Keratinocyte (primary cell): ENCODE data around the gene KCNJ13. TPM values are rescaled to one million over a fixed set of nuclear protein-coding genes. Genes with fewer than 3 reads are reported as not detected.

Source experiments
- DNase-seq: peaks from one replicate; pipeline ENCODE4 v3.0.0-alpha.2; 2011; ENCODE audit warnings: low read depth, missing footprints, low spot score
- FAIRE-seq: peaks from 2 replicates; lab custom pipeline; 2011; peaks lifted over from hg19 to GRCh38; lab: Jason Lieb, UNC
- H2AFZ ChIP-seq: 2 replicates; pipeline ENCODE4 v1.6.0; 2012; ENCODE audit warnings: low read length, control low read depth, inconsistent platforms; ENCODE audit not compliant: control insufficient read depth
- H3K27ac ChIP-seq: 2 replicates; pipeline ENCODE4 v1.5.1; 2011; ENCODE audit warnings: low read length; ENCODE audit not compliant: control insufficient read depth, insufficient read depth
- H3K27me3 ChIP-seq: 3 replicates; pipeline ENCODE4 v1.6.0; 2011; ENCODE audit warnings: low read length; ENCODE audit not compliant: control insufficient read depth, insufficient read depth; ENCODE audit errors: extremely low read depth
- H3K36me3 ChIP-seq, 2 experiments: 2 replicates in 1 of 2; 3 replicates in 1 of 2; pipeline ENCODE4 v1.5.1; 2011; ENCODE audit warnings: low read length in 2 of 2, mild to moderate bottlenecking in 1 of 2; ENCODE audit not compliant: control insufficient read depth in 2 of 2, insufficient read depth in 2 of 2; ENCODE audit errors: extremely low read depth in 1 of 2
- H3K4me1 ChIP-seq: 3 replicates; pipeline ENCODE4 v1.5.1; 2011; ENCODE audit warnings: low read length; ENCODE audit not compliant: control insufficient read depth, insufficient read depth; ENCODE audit errors: extremely low read depth
- H3K4me2 ChIP-seq: 3 replicates; pipeline ENCODE4 v1.6.0; 2011; ENCODE audit warnings: low read depth, low read length; ENCODE audit not compliant: control insufficient read depth, insufficient read depth; ENCODE audit errors: extremely low read depth
- H3K4me3 ChIP-seq, 3 experiments: fragments of 200-600 bp in 1 of 3; sonication (generic) in 1 of 3; 2 replicates in 2 of 3; 3 replicates in 1 of 3; pipeline ENCODE4 v1.5.1; 2011 to 2016; ENCODE audit warnings: low read length in 3 of 3, mild to moderate bottlenecking in 3 of 3, control low read depth in 2 of 3, inconsistent platforms in 1 of 3, low read depth in 1 of 3, mixed read lengths in 1 of 3, mixed run types in 1 of 3, moderate library complexity in 1 of 3; ENCODE audit not compliant: control insufficient read depth in 2 of 3, insufficient read depth in 2 of 3; ENCODE audit errors: extremely low read depth in 1 of 3
- H3K79me2 ChIP-seq: 2 replicates; pipeline ENCODE4 v1.6.0; 2012; ENCODE audit warnings: low read length; ENCODE audit not compliant: control insufficient read depth, insufficient read depth
- H3K9ac ChIP-seq: 3 replicates; pipeline ENCODE4 v1.6.0; 2011; ENCODE audit warnings: low read length; ENCODE audit not compliant: control insufficient read depth, insufficient read depth; ENCODE audit errors: extremely low read depth
- H3K9me1 ChIP-seq: 3 replicates; pipeline ENCODE4 v1.6.0; 2011; ENCODE audit warnings: low read length; ENCODE audit not compliant: control insufficient read depth, insufficient read depth; ENCODE audit errors: extremely low read depth
- H3K9me3 ChIP-seq: 2 replicates; pipeline ENCODE4 v1.5.1; 2012; ENCODE audit warnings: low read depth, low read length; ENCODE audit not compliant: control insufficient read depth
- H4K20me1 ChIP-seq: 3 replicates; pipeline ENCODE4 v1.6.0; 2011; ENCODE audit warnings: low read length; ENCODE audit not compliant: control insufficient read depth, insufficient read depth; ENCODE audit errors: extremely low read depth
- CTCF ChIP-seq, 3 experiments: IDR thresholded peaks in 1 of 3; conservative IDR thresholded peaks in 1 of 3; optimal IDR thresholded peaks in 1 of 3; 2 replicates in 2 of 3; 3 replicates in 1 of 3; pipeline versions ENCODE3 to v1.5.1; 2011; ENCODE audit warnings: low read length in 3 of 3, mild to moderate bottlenecking in 3 of 3, moderate library complexity in 2 of 3, control low read depth in 1 of 3, inconsistent platforms in 1 of 3; ENCODE audit not compliant: insufficient read depth in 2 of 3; ENCODE audit errors: extremely low read depth in 1 of 3
- EZH2 ChIP-seq: IDR thresholded peaks from one replicate; pipeline ENCODE4 v1.6.1; 2012; ENCODE audit warnings: inconsistent platforms, mild to moderate bottlenecking, low read length, moderate library complexity
- dilution Hi-C: fragments of 300-500 bp; cut with MboI; formaldehyde crosslinking; loops from one replicate; pipeline ENCODE4 v1.7.0; 2020; ENCODE audit warnings: low sequenced_read_pairs; ENCODE audit not compliant: extremely low pct_ligation_motif_present
- polyA plus RNA-seq, 5 experiments: library from polyadenylated mRNA; depleted of rRNA in 3 of 5; stranded (reverse) in 3 of 5; stranded (forward) in 1 of 5; unstranded in 1 of 5; fragments of >200 nt; gene quantifications; 1 replicate in 1 of 5; 2 replicates in 3 of 5; 3 replicates in 1 of 5; pipeline versions ENCODE4 v1.2.1 to v1.2.3, GENCODE V29; 2011 to 2012; ENCODE audit warnings: missing spikeins in 2 of 5, low read depth in 1 of 5, low replicate concordance in 1 of 5

Gene KCNJ13
- polyA plus RNA-seq, 1 donor (not counting 4 experiments of a cell fraction or from before 2014, with no cell fraction given) = not detected

DNA sequence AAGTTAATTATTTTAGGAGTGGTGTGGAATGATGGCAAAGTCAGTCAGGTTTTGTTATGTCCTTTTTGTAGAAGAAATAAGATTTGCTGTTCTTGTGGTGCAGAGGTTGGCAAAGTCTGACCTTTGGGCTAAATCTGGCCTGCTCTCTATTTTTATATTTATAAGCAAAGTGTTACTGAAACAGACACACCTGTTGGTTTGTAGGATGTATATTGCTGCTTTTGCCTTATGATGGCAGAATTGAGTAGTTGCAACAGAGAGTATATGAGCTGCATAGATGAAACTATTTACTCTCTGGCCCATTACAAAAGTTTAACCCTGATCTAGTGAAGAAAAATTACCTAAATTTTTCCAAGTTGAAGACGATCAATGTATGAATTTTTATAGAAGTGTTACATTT, 34.1 kb upstream of the KCNJ13 start:
- H4K20me1 ChIP-seq = no peaks in the 10 kb centered on the region
- no peak overlapping the region for H2AFZ ChIP-seq
- no peak overlapping the region for H3K4me3 ChIP-seq
- no peaks in the 10 kb centered on the region for H3K4me1 ChIP-seq
- no peaks in the 10 kb centered on the region for H3K9me1 ChIP-seq
- DNase-seq (no peak), FAIRE-seq (no peak)
- no peaks in the 10 kb centered on the region for H3K9me3 ChIP-seq
- no peak overlapping the region for H3K4me2 ChIP-seq
- H3K36me3 ChIP-seq = peaks cover 24 to 26% of the 10 kb centered on the region in 2 experiments
- no peaks in the 10 kb centered on the region for H3K27me3 ChIP-seq
- H3K79me2 ChIP-seq = no peaks in the 10 kb centered on the region
- no peak for TF ChIP-seq CTCF (optimal IDR thresholded peaks at IDR 0.05 in 1 of 3, IDR thresholded peaks at IDR 0.05 in 1 of 3, conservative IDR thresholded peaks at IDR 0.05 in 1 of 3; ENCODE audit: extremely low read depth in 1 of 3, insufficient read depth in 2 of 3, low read length in 3 of 3)
- H3K9ac ChIP-seq = no peak overlapping the region
- H3K27ac ChIP-seq = no peak overlapping the region
- dilution Hi-C loops = no loop called here

GRCh38 chr2:232809349-232810124, 33.2 kb upstream of the KCNJ13 start:
- Histone ChIP-seq H3K27me3 (no peaks in the 10 kb centered on the region), H3K27ac (no peak overlapping the region), H4K20me1 (no peaks in the 10 kb centered on the region), H3K79me2 (no peaks in the 10 kb centered on the region), H3K9me1 (no peaks in the 10 kb centered on the region), H3K4me3 (no peak overlapping the region), H3K36me3 (peaks cover 20 to 24% of the 10 kb centered on the region in 2 experiments), H3K4me1 (no peaks in the 10 kb centered on the region), H3K9ac (no peak overlapping the region), H2AFZ (no peak overlapping the region), H3K4me2 (no peak overlapping the region), H3K9me3 (no peaks in the 10 kb centered on the region)
- dilution Hi-C loops = no loop called here
- FAIRE-seq (no peak), DNase-seq (no peak)
- no peak for TF ChIP-seq CTCF (optimal IDR thresholded peaks at IDR 0.05 in 1 of 3, IDR thresholded peaks at IDR 0.05 in 1 of 3, conservative IDR thresholded peaks at IDR 0.05 in 1 of 3; ENCODE audit: extremely low read depth in 1 of 3, insufficient read depth in 2 of 3, low read length in 3 of 3)
- TF ChIP-seq EZH2 = no peak
